GM10847 (cell line): ENCODE measurements around the gene MCRIP1.

Experiments
- POLR2A ChIP-seq: IDR thresholded peaks from 2 replicates; pipeline ENCODE4 v1.6.1; 2011; ENCODE audit not compliant: insufficient read length; ENCODE audit errors: extremely low read depth

Gene MCRIP1

DNA sequence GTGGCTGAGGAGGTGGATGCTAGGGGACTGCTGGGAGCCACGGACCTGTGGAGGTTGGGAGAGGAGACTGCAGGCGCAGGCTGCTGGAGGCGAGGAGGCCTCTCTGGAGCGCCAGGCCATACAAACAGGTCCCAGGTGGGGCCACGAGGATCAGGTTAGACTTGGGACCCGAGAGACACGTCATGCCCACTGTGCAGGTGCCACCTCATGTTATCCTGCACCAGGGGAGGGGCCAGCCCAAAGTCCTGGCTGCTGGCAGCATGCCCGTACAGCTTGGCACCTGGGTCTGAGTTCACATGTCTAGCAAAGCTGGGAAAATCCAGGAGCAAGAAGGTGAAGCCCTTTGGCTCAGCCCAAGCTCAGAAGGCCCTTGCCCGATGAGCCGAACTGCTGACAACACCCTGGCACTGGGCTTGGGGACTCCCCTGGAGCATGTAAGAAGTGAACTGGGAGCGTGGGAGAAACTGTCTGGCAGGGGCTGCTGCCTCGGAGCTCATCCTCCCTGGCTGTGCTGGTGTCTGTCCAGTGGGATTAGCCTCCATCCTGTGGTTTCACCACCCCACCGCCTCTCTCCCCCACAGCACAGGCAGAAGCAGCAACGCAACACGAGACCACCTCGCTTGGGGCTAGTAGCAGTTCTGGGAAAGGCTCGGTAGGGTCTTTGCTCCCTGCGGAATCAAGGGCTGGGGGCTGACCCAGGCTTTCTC is 32.8 kb upstream of the MCRIP1 start:
- no peak for TF ChIP-seq POLR2A

DNA sequence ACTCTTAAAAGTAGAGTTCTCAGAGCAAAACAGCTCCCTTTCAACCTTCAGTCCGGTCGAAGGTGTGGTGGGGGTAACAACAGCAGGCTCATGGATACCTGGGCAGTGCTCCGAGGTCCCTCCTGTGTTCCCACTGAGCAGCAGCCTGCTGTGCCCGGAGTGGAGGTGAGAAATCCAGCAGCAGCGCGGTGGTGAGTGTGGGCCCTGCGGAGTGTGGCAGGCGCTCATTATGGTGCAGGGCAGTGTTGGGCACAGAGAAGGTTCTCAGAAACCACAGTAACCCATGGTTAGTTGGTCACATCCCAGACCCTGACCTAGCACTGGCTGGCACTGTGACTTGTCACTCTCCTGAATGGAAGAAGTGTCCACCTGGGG is 32.3 kb upstream of the MCRIP1 start:
- TF ChIP-seq POLR2A, result no peak

DNA sequence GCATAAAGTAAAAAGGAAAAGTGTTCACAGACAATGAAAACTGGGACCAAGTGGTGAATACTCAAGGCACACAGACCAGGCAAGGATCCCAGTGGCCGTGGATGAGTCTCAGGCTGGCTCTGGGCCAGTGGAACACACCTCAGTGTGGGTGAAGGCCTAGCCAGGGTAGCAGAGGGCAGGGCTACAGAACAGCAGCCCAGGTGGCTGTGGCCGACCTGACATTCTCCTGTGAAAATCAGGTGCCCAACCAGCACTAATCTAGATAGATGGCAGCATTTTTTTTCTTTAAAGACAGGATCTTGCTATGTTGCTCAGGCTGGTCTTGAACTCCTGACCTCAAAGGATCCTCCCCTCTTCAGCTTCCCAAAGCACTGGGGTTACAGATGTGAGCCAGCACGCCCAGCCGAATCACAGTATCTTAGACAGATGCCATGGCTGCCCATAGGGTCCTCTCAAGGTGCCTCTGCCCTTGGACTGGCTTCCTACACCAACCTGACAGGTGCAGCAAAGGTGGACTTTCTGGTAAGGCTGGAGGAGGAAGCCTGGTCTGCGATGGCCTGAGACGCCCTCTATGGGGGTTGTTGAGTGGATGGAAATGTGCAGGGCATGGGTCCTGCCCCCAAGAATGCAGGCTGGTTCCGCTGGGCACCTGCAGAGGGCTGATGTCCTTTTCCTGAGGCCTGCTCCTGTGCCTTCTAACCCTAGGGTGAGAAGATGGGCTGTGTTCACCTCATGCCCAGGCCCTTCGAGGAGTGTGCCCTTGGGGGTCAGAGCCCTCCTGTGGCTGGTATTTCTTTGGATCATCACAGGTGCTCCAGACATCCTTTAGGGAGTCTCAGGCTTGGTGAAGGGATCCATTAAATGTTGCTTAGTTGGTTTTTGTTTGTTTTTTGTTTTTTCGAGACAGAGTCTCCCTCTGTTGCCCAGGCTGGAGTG is 31.0 kb upstream of the MCRIP1 start:
- no peak for TF ChIP-seq POLR2A

DNA sequence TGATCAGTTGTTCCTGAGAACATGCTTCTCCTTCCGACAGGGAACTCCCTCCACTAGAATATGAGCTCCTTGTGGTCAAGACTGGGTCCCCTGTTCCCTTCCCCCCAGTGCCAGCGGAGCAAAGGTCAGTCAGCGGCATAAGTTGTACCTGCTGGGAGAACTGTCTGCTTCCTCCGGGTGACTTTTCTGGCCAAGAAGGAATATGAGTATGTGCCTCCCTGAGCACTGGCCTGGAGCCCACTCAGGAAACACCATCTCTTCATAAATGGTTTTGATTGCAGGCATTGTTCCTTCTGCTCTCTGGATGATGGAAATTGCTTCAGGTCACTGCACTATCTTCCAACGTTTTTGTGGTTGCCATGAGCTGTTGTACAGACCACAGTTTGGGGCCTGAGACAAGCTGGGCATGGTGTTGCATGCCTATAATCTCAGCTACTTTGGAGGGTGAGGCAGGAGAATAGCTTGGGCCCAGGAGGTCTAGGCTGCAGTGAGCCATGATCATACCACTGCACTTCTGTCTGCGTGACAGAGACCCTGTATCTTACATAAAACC is 30.1 kb upstream of the MCRIP1 start:
- TF ChIP-seq POLR2A, result no peak

DNA sequence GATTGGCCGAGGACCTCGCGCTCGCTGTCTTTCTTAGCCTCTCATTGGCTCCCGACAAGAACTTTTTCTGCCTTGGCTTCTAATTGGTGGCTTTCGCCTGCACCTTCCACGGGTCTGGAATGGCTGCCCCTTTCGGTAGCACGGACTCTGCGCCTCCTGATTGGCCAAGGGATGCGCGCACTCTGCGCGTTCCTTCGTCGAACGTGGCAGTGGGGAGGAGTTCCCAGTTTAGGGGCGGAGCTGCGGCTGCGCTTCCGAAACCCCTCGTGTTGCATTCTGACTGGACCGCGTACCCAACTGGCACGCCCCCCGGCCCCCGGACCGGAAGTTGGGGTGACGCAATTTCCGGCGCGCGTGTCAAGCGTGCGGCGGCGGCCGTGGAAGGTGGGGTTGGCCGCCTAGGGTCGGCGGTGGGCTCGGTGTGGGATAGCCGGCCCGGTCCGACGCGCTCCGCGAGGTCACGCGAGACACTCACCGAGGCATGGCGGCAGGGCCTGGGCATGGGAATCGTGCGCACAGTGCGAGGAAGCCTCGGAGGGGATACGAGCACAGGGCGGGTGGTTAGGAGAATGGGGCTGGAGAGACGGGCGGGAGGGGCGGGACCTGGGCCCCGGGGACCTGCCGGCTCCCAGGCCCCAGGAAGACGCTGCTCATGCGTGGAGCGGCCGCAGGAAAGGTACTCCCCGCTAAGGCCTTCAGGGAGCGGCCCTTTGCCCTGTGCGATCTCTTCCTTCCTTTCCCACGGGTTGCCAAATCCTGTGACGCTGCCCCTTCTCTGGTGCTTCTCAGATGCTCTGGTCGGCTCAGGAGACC is 27.9 kb upstream of the MCRIP1 start:
- peak; percentile 91 for TF ChIP-seq POLR2A

DNA sequence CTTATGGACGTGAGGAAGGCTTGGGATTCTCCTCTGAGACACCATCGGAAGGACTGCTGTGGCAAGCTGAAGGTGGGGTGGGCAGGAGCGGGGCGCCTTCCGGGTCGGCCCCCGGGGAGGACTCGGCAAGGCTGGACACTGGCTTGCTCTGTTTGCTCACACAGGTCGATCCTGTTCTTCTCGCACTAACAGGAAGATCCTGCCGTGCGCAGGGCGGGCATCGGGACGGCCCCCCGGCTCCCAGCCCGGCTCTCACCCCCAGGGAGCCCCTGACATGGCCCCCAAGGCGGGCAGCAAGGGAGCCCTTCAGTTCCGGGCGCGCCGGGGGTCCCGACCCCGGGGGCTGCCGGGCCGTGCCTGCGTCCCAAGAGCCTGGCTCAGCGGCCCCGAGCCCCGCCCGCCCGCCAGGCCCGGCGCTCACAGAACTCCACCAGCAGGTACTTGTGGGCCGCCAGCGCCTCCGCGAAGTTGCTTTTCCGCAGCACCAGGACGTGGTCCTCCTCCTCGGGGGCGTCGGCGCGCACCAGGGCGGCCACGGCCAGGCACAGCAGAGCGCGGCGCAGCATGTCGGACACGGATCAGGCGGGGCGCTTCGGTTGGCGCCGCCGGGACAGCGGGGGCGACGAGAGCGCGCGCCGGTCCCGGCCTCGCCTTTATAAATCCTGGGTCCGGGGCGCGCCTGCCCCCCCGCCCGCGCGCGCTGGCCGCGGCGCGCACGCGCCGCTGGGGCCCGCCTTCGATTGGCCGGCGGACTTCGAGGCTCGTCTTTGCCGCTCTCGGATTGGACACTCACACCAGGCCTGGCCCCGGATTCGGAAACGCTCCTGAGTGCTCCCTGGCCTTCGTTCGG is 27.0 kb upstream of the MCRIP1 start, which contains the start of gene P4HB:
Gene P4HB (minus strand): TSS at position 630 of the 850 bp plus-strand sequence. CDS start 64 bp downstream, at position 566.
- TF ChIP-seq POLR2A, result peak; percentile 97

DNA sequence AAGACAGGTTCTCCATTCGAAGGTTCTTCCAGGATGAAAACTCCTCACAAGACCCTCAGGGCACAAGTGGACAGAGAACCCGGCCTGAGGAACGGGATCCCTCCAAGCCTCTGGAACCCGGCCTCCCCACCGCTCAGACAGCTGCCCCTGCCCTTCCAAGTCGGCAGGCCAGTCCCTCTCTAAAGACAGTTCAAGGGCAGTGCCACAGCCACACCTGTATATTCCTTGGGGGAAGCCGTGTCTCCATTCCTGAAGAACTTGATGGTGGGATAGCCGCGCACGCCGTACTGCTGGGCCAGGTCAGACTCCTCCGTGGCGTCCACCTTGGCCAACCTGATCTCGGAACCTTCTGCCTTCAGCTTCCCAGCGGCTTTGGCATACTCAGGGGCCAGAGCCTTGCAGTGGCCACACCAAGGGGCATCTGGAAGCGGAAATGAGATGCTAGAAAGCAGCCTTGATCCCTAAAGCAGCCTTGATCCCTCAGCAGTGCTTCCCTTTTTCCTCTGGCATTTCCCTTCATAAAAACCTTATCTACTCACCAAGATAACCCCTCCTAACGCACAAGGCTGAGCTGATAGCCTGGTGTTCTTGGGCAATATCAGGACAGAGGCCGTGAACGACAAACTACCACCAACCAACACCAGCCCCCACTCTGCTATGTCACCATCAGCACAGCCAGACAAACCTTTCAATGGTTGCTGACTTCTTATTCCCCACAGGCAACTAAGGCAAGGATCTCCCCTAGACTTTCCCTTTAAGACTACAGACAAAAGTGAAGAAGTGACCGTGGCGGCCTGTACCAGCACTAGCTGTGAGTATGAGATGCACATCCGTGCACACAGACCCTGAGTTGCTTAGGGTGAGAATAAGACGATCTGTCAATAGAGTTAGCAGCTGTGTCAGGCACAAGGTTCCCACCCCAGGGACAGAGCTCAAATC is 26.1 kb upstream of the MCRIP1 start:
- TF ChIP-seq POLR2A, result no peak

DNA sequence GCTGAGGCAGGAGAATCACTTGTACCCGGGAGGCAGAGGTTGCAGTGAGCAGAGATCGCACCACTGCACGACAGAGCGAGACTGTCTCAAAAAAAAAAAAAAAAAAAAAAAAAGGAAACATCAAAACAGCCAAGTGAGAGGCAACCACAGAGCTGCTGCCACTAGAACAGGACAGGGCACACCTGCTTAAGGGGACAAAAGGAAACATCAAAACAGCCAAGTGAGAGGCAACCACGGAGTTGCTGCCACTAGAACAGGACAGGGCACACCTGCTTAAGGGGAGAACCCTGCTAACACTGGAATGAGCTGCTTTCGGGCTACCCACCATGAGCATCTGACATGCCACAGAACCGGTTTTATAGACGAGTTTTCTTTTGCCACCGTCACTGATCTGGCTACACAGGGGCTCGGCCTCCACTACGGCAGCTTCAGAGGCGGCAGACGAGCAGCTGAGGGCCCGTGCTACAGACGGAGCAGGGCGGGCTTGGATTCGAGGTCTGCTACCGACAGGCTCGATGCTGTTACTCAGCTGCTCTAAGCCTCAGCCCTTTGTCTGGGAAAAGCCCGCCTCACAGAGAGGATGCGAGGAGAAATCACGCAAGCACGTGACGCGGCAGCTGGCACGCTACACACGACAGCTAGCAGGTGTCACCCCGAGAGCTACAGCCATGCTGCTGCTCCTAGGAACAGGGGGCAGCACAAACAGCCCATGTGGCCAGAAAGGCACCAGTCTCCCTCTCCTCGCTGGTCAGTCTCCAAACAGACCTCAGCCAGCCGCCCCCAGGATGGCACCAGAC is 25.3 kb upstream of the MCRIP1 start:
- no peak for TF ChIP-seq POLR2A

DNA sequence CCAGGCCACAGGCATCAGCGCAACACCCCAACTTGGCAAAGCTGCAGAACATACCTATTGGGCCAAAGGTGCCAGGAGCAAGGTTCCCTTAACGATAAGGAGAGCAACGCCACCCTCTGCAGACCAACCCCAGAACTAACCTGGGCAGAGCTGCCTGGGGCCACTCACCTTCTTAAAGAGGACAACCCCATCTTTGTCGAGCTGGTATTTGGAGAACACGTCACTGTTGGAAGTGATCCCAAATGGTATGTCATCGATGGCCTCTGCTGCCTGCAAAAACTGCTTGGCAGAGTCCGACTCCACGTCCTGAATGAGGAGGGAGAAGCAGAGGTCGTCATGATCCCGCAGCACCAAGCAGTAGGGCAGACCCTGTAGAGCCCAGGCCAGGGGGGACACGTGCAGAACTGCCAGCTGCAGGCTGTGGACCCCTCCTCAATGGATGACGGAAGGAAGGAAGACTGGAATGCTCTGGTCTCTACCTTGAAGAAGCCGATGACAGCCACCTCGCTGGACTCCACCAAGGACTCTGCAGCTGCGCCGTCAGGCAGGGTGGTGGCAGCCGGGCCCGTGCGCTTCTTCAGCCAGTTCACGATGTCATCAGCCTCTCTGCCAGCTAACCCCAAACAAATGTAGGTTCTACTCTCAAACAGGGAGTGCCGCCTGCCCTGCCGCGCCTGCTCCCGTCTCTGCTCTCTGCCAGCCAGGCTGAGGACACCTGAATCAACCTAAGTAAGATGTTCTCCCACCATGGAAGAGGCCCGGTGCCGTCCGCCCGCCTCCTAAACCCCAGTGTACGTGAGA is 22.1 kb upstream of the MCRIP1 start:
- no peak for TF ChIP-seq POLR2A

DNA sequence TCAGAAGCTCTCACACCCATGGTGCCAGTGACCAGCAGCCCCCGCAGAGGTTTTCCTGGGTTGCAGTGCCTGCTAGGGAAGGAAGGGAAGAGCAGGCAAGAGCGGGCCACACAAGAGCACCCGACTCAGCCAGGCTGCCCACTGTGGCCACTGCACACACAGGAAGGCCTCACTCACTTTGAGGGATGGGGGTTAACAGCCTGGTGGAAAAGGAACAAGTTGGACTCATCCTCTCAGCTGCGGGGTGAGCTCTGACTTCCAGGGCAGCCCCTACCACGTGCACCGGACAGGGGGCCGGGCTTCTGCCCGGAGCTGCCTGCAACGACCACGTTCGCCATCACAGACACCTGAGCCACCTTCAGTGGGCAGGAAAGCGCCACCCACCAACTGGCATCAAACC is 19.1 kb upstream of the MCRIP1 start:
- TF ChIP-seq POLR2A, result no peak

DNA sequence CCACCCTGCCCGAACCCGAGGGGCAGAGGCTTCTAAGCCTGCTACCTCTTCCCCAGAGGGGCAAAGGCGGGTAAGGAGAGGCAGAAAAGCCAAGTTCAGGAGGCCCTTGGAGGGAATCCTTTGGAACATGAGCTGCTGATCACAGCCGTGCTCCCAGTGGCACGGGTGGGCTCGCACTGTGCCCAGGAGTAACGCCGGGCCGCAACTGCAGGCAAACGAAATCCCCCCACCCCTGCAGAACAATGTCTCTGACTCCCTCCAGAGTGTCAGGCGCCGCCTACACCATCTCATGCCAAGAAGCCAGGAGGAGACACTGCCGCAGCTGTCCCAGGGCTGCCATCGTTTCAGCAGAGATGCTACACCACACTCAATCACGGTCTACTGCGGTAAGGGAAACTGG is 18.3 kb upstream of the MCRIP1 start:
- no peak for TF ChIP-seq POLR2A

DNA sequence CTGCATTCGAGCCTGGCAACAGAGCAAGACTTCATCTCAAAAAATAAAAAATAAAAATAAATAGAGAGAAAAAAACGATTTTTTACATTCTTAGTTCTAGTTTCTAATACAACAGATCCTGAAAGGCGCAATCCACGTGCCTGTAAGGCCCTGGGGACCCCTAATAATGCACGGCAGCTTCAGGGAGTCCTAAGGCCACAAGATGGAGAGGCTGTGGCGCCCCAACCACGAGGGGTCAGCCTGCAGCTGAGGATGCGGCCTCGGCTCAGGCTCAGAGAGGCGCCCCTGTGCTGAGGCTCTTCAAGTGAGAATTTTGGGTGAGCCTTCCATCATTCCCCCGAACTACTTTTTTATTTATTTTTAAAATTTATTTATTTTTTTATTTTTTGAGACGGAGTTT is 16.4 kb upstream of the MCRIP1 start:
- no peak for TF ChIP-seq POLR2A
